Activated CD8-positive, alpha-beta memory T cell treated with anti-CD3 and anti-CD28 coated beads, Interleukin-2, amount 50 U/mL, for 24 hours (primary cell): ENCODE results near the gene AAK1.
"Not testable (repeated sequence)": the region's sequence is repeated elsewhere in the genome, so short reads cannot be mapped to it uniquely, and the experiment has no call there.

Experiments used
- DNase-seq: peaks from one replicate; pipeline ENCODE4 v3.0.0-alpha.2; 2020; ENCODE audit errors: extremely low read depth

The AAK1 gene

DNA sequence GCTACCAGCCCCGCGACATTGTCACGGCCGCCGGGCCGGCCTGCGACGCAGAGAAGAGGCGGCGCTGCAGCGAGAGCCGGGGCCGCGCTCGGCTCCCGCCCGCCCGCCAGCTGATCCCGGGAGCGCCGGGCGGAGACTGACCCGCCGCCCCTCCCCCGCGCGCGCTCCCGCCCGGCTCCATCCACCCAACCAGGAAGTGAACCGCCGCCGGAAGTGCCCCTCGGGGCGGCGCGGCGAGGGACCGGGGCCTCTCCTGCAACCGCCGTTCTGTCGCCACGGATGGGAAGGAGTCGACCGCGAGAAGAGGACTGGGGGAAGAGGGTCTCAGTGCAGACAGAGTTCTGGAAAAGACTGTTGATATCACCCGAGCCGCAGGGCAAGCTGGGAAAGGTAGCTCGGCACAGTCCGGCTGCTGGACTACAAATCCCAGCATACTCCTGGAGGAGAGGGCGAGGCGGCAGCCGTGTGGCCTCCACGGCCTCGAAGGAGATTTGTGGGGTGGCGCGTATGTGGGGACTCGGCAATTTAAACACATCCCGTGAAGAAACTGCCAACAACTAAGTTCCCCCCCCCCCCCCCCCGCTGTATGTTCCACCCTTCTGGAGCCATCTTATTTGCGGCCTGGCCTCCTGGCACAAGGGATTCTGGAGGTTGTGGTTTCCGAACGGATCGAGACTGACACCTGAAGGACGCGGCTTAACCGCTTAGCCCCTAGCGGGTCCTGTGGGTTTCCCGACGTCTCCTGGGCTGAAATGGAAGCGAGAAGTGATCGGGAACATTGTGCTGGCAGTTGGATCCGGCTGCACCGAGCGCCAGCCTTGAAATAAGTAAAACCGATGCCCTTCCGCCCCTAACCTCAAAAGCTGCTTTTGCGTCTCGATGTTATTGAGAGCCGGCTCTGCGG lies at the start of gene AAK1:
TSS of gene AAK1 (minus strand) at position 138 of the 904 bp plus-strand sequence. CDS start 699 bp downstream, outside the sequence.
- no peak for DNase-seq

DNA sequence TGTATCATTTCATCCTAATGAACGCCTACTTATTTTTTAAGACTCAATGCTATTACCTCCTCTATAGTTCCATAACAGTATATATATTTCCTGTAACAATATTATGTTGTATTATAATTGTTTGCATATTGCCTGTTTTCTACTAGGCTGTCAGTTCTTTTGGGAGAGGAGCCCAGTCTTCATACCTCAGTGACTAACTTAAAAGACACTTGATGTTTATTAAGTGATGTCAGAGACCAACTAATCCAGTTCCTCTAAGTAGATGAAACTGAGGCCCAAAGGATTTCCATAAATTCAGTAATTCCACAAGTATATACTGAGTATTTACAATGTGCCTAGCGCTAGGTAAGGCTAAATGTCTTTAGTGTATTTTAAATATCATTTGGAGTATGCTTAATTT lies 48.9 kb upstream of the AAK1 start:
- no peak for DNase-seq

DNA sequence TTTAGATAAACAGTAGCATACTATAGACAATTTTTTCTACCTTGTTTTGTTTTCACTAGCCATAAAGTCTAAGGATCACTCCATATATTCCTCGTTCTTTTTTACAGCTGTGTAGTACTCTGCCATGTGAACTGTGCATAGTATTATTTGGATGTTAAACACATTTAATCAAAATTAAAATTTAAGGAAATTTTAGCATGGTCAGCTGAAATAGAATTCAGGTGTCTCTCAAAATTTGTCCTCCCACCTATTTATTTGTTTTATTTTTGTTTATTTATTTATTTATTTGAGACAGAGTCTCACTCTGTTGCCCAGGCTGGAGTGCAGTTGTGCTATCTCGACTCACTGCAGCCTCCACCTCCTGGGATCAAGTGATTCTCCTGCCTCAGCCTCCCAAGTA lies 46.4 kb upstream of the AAK1 start:
- no peak for DNase-seq

DNA sequence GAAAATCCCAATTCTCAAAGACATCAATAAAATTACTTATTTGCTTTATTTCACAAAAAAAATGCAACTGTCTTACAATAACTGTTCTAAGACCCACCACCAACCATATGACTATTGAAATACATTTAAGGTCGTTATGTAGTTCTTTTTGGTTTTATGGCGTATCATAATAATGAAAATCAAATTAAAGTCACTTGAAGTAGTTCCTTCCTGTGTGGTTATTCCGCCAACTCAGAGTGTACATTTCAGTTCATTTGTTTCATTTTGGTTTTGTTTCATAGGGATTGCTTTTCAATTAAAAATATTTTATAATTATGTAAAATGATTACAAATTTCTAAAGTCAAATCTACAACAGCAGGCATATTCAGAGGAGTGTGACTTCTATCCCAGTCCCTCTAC lies 45.9 kb upstream of the AAK1 start:
- no peak for DNase-seq

DNA sequence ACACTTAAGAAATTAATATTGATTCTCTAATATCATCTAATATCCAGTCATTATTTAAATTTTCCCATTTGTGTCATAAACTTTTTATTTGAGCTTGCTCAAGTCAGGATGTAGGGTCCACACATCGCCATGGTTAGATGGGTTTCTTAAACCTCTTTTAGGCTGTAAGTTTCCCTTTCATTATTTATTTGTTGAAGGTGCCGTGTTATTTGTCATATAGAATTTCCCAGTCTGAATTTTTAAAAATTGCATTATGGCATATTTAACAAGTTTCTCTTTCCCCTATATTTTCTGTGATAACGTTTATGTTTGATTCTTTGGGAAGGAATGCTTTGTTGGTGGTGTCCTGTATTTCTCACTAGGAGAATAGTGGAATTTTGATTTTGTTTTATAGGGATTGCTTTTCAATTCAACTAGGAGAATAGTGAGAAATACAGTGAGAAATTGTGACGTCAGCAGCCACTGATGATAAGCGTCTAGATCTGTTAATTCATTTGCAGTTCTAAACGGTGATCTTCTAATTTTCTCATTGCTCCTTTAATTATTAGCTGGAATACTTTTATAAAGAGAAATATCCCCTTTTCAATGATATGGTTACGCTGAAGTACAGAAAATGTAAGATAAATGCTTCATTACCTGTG lies 44.6 kb upstream of the AAK1 start:
- DNase-seq, result no peak

DNA sequence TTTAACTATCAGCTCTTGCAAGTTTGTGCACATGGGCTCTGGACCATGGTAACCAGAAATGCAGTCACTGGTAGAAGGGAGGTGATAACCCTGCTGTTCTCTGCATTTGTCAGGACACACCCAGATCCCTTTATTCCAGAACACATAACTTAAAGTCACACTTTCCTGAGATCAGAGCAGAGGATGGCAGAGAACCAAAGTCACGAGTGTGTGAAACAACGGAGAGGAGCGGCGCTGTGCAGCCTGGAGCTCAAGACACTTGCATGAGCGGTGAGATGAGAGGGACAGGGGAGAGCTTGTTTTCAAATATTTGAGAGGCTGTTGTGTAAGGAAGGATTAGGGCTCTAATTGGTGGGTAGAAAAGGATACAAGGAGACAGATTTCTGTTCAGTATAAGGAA lies 43.3 kb upstream of the AAK1 start:
- DNase-seq, result no peak

DNA sequence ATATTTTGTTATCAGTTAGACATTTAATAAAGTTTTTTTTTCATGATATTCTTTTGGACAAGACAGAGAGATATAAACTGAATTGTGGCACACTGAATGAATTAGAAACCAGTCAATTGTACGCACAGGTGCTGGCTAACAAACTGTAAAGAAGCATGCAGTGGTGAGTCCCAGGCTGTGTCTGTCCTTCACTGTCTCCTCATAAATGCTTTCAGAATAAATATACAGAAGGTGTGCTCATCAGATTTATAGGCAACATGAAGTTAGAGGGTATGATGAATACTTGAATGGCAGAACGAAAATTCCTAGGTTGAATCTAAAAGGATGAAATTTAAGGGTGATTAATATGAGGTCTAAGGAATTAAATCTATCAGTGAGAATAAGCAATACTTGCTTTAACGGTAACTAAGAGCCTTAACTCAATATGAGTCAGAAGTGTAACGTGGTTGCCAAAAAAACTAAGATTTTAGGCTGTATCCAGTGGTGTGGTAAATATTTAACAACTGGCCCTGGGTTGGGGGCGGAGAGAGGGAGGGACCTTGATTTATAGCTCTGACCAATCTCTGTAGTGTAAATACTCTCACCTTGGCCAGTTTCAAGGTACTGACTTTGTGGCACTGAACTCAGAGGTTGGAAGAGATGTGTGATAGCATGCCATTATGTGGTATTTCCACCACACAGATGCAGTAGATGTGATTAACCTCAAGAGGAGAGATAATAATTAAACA lies 41.9 kb upstream of the AAK1 start:
- DNase-seq, result no peak

DNA sequence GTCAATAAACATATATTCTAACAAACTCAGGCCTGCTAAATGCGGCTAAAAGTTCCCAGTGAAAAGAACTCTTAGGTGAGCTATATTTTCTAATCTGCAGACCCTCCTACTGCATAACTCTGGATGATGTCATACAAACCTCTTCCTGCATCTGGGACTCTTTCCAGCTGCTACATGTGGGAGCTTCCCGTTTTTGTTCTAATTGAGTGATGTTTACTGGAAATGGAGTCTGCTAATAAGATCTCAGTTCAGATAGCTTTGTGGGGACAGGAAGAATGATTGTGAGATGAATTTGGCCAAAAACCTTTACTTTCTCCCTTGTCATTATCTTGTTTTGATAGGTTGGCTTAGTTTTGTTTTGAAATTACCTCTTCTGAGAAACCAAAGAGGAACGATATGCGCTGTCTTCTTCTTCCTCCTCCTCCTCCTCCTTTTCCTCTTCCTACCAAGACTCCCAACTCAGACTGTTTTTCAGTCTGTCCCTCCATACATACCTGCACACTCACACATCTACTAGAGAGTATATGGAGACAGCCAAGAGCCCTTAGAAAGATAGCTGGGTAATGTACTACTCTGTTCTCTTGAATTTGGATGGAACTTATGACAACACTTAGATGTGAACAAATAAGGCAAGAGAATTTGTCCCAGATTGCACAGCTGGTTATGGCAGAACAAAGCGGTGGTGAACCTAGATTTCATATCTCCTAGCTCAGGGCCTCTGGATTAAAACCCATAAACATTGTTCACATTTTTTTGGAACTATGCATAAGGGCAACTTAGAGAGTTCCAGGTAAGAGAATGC lies 39.8 kb upstream of the AAK1 start:
- DNase-seq, result no peak

DNA sequence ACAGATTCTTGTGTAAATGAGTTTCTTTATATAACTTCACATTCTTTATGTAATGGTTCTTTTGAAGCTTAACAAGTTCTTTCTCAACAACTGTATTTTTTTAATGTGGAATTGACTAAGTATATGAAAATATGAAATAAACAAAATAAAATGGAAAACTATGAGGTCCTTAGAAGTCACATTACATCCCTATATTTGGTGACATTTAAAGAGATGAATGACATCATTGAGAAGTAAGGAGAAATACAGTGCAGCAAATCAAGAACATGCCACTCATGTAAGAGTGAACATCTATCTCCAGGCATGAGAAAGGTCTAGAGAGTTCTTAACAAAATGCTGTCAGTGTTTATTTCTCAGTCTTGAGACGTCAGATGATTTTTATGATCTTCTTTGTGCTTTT lies 39.0 kb upstream of the AAK1 start:
- DNase-seq, result no peak

DNA sequence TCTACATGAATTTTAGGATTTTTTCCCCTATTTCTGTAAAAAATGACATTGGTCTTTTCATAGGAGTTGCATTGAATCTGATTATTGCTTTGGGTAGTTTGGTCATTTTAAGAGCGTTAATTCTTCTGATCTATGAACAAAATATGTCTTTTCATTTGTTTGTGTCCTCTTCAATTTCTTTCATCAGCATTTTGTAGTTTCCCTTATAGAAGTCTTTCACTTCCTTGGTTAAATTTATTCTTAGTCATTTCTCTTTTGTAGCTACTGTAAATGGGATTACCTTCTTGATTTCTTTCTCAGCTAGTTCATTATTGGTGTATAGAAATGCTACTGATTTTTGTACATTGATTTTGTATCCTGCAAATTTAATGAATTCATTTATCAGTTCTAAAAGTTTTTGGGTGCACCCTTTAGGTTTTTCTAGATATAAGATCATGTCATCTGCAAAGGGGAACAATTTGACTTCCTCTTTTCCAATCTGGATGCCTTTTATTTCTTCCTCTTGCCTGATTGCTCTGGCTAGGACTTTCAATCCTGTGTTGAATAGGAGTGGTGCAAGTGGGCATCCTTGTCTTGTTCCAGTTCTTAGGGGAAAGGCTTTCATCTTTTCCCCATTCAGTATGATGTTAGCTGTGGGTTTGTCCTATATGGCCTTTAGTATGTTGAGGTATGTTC lies 36.6 kb upstream of the AAK1 start:
- DNase-seq, result no peak

DNA sequence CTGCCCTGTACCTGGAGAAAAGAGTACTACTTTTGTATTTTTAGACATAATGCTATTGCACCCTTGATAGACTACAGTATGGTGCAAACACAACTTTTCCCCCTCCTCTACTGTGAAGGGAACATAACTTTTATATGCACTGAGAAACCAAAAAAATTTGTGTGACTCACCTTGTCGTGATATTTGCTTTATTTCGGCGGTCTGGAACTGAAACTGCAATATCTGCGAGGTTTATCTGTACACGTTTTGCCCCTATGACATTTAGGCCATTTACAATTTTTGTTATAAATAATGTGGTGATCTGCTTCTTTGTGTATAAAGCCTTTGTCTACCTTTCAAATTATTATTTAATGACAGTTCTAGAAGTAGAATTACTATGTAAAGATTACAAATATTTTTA lies 34.4 kb upstream of the AAK1 start:
- DNase-seq, result no peak

DNA sequence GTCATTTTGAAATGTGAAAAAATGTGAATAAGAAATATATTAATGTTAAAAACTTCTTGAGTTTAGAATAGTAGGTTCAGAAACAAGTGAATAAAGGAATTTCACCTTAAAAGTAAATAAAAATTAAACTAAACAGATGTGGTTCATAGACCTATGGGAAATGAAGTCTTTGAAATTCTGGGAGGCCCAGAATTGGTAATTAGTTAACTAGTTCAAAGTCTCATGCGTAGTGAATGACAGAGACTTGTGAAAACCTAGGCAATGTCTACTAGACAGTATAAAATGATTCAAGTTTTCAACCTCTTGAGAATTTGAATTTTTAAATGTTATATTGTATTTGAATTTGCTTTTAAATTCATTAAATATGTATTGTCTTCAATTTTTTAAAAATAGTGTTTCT lies 32.6 kb upstream of the AAK1 start:
- DNase-seq, result no peak

DNA sequence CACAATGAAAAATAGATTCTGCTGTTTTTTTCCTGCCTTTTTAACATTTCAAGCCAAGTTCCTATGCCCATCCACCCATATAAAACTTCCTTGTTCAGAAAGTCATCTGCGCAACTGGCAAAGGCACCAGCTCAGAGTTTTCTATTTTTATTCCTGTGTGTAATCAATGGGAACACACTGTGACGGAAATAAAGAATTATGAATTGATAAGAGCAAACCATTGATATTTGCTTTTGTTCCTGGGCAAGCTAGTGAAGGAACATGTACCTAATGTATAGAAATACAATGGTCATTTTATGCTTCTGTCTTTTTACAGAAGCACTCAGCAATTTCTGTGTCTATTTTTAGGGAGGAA lies 30.8 kb upstream of the AAK1 start:
- no peak for DNase-seq

DNA sequence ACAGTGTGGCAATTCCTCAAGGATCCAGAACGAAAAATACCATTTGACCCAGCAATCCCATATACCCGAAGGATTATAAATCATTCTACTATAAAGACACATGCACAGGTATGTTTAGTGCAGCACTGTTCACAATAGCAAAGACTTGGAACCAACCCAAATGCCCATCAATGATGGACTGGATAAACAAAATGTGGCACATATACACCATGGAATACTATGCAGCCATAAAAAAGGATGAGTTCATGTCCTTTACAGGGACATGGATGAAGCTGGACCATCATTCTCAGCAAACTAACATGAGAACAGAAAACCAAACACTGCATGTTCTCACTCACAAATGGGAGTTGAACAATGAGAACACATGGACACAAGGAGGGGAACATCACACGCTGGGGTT lies 29.6 kb upstream of the AAK1 start:
- not testable (repeated sequence) for DNase-seq

DNA sequence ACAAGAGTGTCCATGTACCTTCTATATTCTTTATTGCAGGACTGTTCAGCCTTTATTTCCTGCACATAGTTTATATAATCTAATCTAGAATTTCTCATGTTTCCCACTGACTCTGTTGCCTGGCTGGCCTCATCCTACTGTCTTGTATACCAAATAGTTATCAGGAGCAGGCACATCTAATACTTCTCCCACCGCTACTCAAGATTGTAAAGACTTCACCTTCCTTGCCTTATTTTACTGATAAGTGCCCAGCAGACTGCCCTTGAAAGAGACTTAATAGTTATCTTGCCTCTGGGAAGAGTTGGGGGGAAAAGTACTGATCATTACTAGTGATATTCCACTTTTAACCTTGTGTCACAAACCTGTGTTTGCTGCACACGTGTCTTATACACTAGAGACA lies 26.1 kb upstream of the AAK1 start:
- no peak for DNase-seq

DNA sequence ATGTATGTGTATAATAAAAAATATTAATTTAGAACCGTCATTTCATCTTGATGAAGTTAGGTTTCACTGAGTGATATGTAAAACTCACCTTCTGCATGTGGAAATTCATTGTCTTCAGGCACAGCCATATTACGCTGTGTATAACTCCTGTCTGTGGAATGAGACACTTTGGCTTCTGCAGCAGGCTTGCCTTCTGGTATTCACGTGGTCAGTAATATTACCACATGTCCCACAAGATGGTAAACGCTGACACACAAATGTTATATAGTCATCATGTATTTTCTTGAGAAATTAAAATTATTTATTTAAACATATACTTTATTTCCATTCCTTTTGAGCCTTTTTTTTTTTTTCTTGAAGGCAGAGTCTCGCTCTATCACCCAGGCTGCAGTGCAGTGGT lies 25.1 kb upstream of the AAK1 start:
- no peak for DNase-seq

DNA sequence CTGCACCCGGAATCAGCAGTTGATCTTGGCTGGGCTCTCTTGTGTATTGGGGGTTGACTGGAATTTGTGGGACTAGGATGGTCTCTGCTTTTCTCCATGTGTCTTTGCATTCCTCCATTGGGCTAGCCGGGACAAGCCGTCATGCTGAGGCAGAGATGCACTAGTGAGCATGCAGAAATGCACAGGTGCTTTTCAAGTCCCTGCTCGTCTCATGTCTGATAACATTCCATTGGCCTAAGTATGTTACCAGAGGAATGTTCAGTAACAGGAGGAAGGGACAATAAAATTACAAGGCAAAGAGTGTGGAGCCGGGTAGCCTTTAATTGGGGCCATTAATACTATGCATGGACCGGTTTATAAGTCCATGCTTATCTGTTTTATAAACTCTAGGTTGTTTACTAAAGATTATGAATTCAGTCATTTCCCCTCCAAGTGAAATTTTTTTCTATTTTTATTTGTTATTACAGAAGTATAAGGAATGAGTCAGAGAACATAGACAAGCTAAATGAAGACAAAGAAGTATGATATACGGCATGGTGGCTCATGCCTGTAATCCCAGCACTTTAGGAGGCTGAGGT lies 24.4 kb upstream of the AAK1 start:
- DNase-seq, result no peak

DNA sequence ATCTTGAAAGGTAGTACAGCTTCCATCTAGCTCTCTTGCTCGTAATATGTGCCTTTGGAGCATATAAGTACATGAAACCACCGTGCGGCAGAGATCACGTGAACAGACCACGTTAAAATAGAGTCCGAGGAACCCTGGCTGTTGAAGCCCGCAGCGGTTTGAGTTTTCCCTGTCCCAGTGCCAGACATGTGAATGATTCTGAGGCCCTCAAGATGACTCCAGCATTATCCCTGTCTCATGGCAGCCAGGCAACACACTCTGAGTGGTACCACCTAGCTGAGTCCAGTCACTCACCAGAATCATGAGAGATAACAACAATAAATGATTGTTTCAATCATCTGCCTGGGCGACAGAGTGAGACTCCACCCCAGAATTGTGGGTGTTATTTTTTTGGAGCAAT lies 21.6 kb upstream of the AAK1 start:
- no peak for DNase-seq

DNA sequence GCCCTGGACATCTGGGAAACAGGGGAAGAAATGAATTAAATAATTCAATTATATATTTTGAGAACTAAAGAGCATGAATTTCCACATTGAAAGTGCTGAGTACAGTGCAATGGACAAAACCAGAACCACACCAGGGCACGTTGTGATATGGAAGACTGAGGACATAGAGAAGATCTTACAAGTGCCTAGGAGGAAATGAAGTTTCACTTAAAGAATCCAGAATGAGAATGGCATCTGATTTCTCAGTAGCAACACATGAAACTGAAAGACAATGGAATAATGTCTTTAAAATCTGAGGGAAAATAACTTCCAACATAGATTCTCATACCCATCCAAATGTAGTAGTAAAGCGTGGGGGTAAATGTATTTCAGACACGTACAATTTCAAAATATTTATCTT lies 20.3 kb upstream of the AAK1 start:
- no peak for DNase-seq

DNA sequence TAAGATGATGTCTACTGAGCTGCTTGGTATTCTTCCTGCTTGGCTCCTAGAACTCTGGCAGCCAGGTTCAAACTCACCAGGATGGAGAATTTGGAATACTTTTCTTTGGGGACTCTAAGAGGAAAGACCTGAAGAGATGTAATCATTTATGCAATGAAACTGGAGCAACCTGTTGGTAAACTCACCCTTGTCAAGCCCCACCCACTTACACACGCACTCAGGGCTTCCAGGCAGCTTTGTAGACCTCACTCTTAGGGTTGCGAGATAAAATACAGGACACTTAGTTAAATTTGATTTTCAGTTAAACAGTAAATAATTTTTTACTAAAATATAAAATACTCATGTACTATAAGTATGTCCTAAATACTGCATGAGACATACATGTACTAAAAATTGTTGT lies 19.0 kb upstream of the AAK1 start:
- DNase-seq, result not testable (repeated sequence)

DNA sequence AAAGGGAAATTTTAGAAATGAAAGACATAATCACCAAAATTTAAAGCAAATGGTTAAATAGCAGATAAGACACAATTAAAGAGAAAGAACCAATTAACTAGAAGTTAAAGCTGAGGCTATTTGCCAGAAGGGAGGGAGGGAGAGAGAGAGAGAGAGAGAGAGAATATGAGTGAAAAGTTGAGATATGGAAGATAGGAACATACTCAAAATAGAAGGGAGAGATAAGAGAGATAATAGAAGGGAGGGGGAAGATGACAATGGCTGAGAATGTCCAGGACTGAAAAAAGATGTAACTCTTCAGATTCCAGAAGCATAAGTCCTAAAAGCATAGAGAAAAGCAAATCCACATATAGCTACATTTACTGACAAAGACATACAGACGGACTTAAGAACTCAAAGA lies 17.1 kb upstream of the AAK1 start:
- no peak for DNase-seq
